Middle frontal gyrus (tissue), 1 donor: ENCODE results near the gene SNUPN.

Experiments
- DNase-seq: peaks from one replicate; pipeline ENCODE4 v3.0.0-alpha.2; 2015; ENCODE audit warnings: low spot score; ENCODE audit errors: extremely low spot score

Gene SNUPN

GRCh38 chr15:75654201-75654907, 28.8 kb upstream of the SNUPN start:
- no peak for DNase-seq

GRCh38 chr15:75653347-75653913, 27.9 kb upstream of the SNUPN start:
- no peak for DNase-seq

- no peak for DNase-seq
These were observed 26.5 kb upstream of the SNUPN start for GRCh38 chr15:75651810-75652543.

GRCh38 chr15:75650908-75651809, 25.6 kb upstream of the SNUPN start:
- DNase-seq, result no peak

- DNase-seq, result no peak
These were observed 24.3 kb upstream of the SNUPN start for GRCh38 chr15:75649848-75650247.

GRCh38 chr15:75649045-75649761, 23.7 kb upstream of the SNUPN start:
- no peak for DNase-seq

- DNase-seq, result no peak
These were observed 22.9 kb upstream of the SNUPN start for GRCh38 chr15:75648156-75649000.

- no peak for DNase-seq
These were observed 22.0 kb upstream of the SNUPN start, which contains the start of gene SNX33 for GRCh38 chr15:75647370-75648155. Gene SNX33 (plus strand): TSS chr15:75647912. CDS start chr15:75649103, 1,191 bp downstream.

GRCh38 chr15:75646944-75647364, 21.4 kb upstream of the SNUPN start:
- no peak for DNase-seq

- DNase-seq, result no peak
These were observed 20.8 kb upstream of the SNUPN start for GRCh38 chr15:75646112-75646943.

GRCh38 chr15:75644376-75644775, 18.9 kb upstream of the SNUPN start:
- DNase-seq, result no peak

GRCh38 chr15:75641603-75642002, 16.1 kb upstream of the SNUPN start:
- DNase-seq, result no peak

- DNase-seq, result no peak
These were observed 15.6 kb upstream of the SNUPN start for GRCh38 chr15:75641179-75641503.

- no peak for DNase-seq
These were observed 15.1 kb upstream of the SNUPN start for GRCh38 chr15:75640483-75641178.

GRCh38 chr15:75639709-75640482, 14.4 kb upstream of the SNUPN start, which contains the start of gene IMP3:
Gene IMP3 (minus strand): TSS chr15:75640224. CDS start chr15:75640168, 56 bp downstream.
- DNase-seq, result peak; percentile 98

- DNase-seq, result no peak
These were observed 13.7 kb upstream of the SNUPN start for GRCh38 chr15:75639191-75639708.
